NCI-H446 (cell line): ENCODE measurements around the gene CEACAM7.

Experiments used
- DNase-seq, 2 experiments: peaks; one replicate each; lab custom pipeline; 2025; lab: John Stamatoyannopoulos, UW

Gene CEACAM7

GRCh38 chr19:41700381-41701195, 12.5 kb upstream of the CEACAM7 start:
- no peak for DNase-seq

GRCh38 chr19:41699968-41700323, 11.9 kb upstream of the CEACAM7 start:
- no peak for DNase-seq

- no peak for DNase-seq
These were observed 11.3 kb upstream of the CEACAM7 start for GRCh38 chr19:41699231-41699967.

- DNase-seq, result no peak
These were observed 10.7 kb upstream of the CEACAM7 start for GRCh38 chr19:41698746-41699230.

- DNase-seq, result no peak
These were observed 9.3 kb upstream of the CEACAM7 start for GRCh38 chr19:41697198-41697855.

- DNase-seq, result no peak
These were observed 8.5 kb upstream of the CEACAM7 start for GRCh38 chr19:41696402-41697197.

- no peak for DNase-seq
These were observed 7.7 kb upstream of the CEACAM7 start for GRCh38 chr19:41695745-41696144.

- no peak for DNase-seq
These were observed 7.0 kb upstream of the CEACAM7 start for GRCh38 chr19:41694831-41695635.

GRCh38 chr19:41694196-41694595, 6.1 kb upstream of the CEACAM7 start:
- no peak for DNase-seq

GRCh38 chr19:41691268-41691970, 3.3 kb upstream of the CEACAM7 start:
- DNase-seq, result peak; percentile 16 to 18

GRCh38 chr19:41690801-41691065, 2.7 kb upstream of the CEACAM7 start:
- DNase-seq, result no peak

- no peak for DNase-seq
These were observed 2.1 kb upstream of the CEACAM7 start for GRCh38 chr19:41689993-41690800.

GRCh38 chr19:41688687-41689086, 617 bp upstream of the CEACAM7 start:
- no peak for DNase-seq

- no peak for DNase-seq
These were observed 651 bp downstream of the CEACAM7 start for GRCh38 chr19:41687419-41687818.

GRCh38 chr19:41682437-41682836, 5.6 kb downstream of the CEACAM7 start:
- no peak for DNase-seq

- DNase-seq, result no peak
These were observed 16.6 kb downstream of the CEACAM7 start for GRCh38 chr19:41671486-41671885.

- DNase-seq, result no peak
These were observed 17.3 kb downstream of the CEACAM7 start for GRCh38 chr19:41670755-41671154.

GRCh38 chr19:41668315-41668714, 19.8 kb downstream of the CEACAM7 start:
- no peak for DNase-seq

- no peak for DNase-seq
These were observed 22.0 kb downstream of the CEACAM7 start for GRCh38 chr19:41666075-41666474.

GRCh38 chr19:41657157-41657556, 30.9 kb downstream of the CEACAM7 start:
- DNase-seq, result no peak
